Esophagus muscularis mucosa (tissue), 4 donors: ENCODE measurements around the gene TCERG1L. TPM values are rescaled to one million over a fixed set of nuclear protein-coding genes. Genes with fewer than 3 reads are reported as not detected.

ENCODE experiments used
- DNase-seq: peaks from one replicate; pipeline ENCODE4 v3.0.0-alpha.2; 2017; ENCODE audit errors: extremely low spot score
- H3K27ac ChIP-seq, 4 donors: fragments of 200-600 bp; sonication (generic); replicated peaks in 1 of 4; 1 replicate in 3 of 4; 2 replicates in 1 of 4; pipeline ENCODE4 v1.5.1; 2016 to 2019; ENCODE audit warnings: mild to moderate bottlenecking in 1 of 4
- H3K27me3 ChIP-seq, 4 donors: fragments of 200-600 bp; sonication (generic); one replicate each; pipeline versions ENCODE4 v1.5.1 to v1.6.0; 2016 to 2019
- H3K36me3 ChIP-seq, 4 donors: fragments of 200-600 bp; sonication (generic); one replicate each; pipeline ENCODE4 v1.5.1; 2016 to 2019
- H3K4me1 ChIP-seq, 4 donors: fragments of 200-600 bp; sonication (generic); one replicate each; pipeline ENCODE4 v1.5.1; 2016 to 2019
- H3K4me3 ChIP-seq, 4 donors: fragments of 200-600 bp; sonication (generic); 1 replicate in 2 of 4; 2 replicates in 2 of 4; pipeline ENCODE4 v1.5.1; 2016 to 2019; ENCODE audit warnings: mild to moderate bottlenecking in 4 of 4, moderate library complexity in 1 of 4
- H3K9me3 ChIP-seq, 4 donors: fragments of 200-600 bp; sonication (generic); 1 replicate in 3 of 4; 2 replicates in 1 of 4; pipeline ENCODE4 v1.5.1; 2016 to 2019
- CTCF ChIP-seq, 3 experiments: fragments of 200-600 bp in 2 of 3; fragments of 450-650 bp in 1 of 3; sonication (generic) in 2 of 3; IDR thresholded peaks; one replicate each; pipeline ENCODE4 v1.5.1; 2017 to 2019; ENCODE audit warnings: antibody characterized with exemption in 3 of 3, mild to moderate bottlenecking in 2 of 3, moderate library complexity in 1 of 3
- EP300 ChIP-seq: sonication (generic); formaldehyde crosslinking; IDR thresholded peaks from one replicate; pipeline ENCODE4 v1.6.1; 2017; ENCODE audit warnings: antibody characterized with exemption
- POLR2A ChIP-seq: fragments of 450-650 bp; IDR thresholded peaks from one replicate; pipeline ENCODE4 v1.6.1; 2017; ENCODE audit warnings: antibody characterized with exemption, moderate library complexity, mild to moderate bottlenecking, low read depth
- POLR2AphosphoS5 ChIP-seq, 2 donors: sonication (generic); formaldehyde crosslinking; IDR thresholded peaks; one replicate each; pipeline ENCODE4 v1.6.1; 2017; ENCODE audit warnings: antibody characterized with exemption in 2 of 2
- WGBS: methylation state at CpG from one replicate; pipeline ENCODE4 v1.1.5; 2018; 5-methylcytosine and 5-hydroxymethylcytosine counted together
- intact Hi-C: fragments of 100-400 bp; cut with DNase I; formaldehyde crosslinking; loops from one replicate; pipeline ENCODE4 v1.15.1; 2023
- total RNA-seq, 4 donors: library from RNA; depleted of rRNA; stranded (reverse); fragments of >200 nt; gene quantifications; one replicate each; pipeline versions ENCODE4 v1.1.0 to v1.2.1, GENCODE V29; 2016

The TCERG1L gene
- total RNA-seq, 4 donors from 2014 or later = not detected

- Histone ChIP-seq H3K4me3 (no peak overlapping the region), H3K27ac (no peak overlapping the region), H3K4me1 (no peaks in the 10 kb centered on the region), H3K27me3 (peaks cover 0 to 4% (median 0%) of the 10 kb centered on the region in 4 donors), H3K9me3 (peaks cover 0 to 8% (median 2%) of the 10 kb centered on the region in 4 donors), H3K36me3 (no peaks in the 10 kb centered on the region)
- WGBS = 90% methylated on average over 7 of the region's 15 CpGs
- intact Hi-C loops = no loop called here
- no peak for DNase-seq
- TF ChIP-seq CTCF (IDR thresholded peaks at IDR 0.05) (no peak), POLR2AphosphoS5 (IDR thresholded peaks at IDR 0.05) (no peak), POLR2A (no peak), EP300 (no peak)
Observed at GRCh38 chr10:131230641-131231322, 80.7 kb downstream of the TCERG1L start.

- H3K4me1 ChIP-seq = no peaks in the 10 kb centered on the region
- 93% methylated on average over 16 of the region's 17 CpGs for WGBS
- TF ChIP-seq EP300 (no peak), POLR2AphosphoS5 (IDR thresholded peaks at IDR 0.05) (no peak), POLR2A (no peak), CTCF (IDR thresholded peaks at IDR 0.05) (no peak)
Observed at GRCh38 chr10:131230166-131230565, 81.4 kb downstream of the TCERG1L start.

GRCh38 chr10:131227163-131227740 is 84.3 kb downstream of the TCERG1L start:
- no peaks in the 10 kb centered on the region for H3K36me3 ChIP-seq
- no peak for DNase-seq
- 92% methylated on average over 12 of the region's 16 CpGs for WGBS
- intact Hi-C loops = no loop called here
- H3K27ac ChIP-seq = no peak overlapping the region
- TF ChIP-seq EP300 (no peak), POLR2A (no peak), CTCF (IDR thresholded peaks at IDR 0.05) (no peak)
- peaks cover 0 to 20% (median 0%) of the 10 kb centered on the region in 4 donors for H3K27me3 ChIP-seq
- H3K4me3 ChIP-seq = no peak overlapping the region
- H3K4me1 ChIP-seq = no peaks in the 10 kb centered on the region
- H3K9me3 ChIP-seq = peaks cover 0 to 8% (median 2%) of the 10 kb centered on the region in 4 donors

More at GRCh38 chr10:131230166-131230565, 81.4 kb downstream of the TCERG1L start:
- Histone ChIP-seq H3K36me3 (no peaks in the 10 kb centered on the region), H3K27ac (no peak overlapping the region), H3K9me3 (peaks cover 0 to 8% (median 2%) of the 10 kb centered on the region in 4 donors), H3K4me3 (no peak overlapping the region), H3K27me3 (peaks cover 0 to 4% (median 0%) of the 10 kb centered on the region in 4 donors)
- DNase-seq = no peak
- intact Hi-C loops = no loop called here

GRCh38 chr10:131226446-131227162 is 84.9 kb downstream of the TCERG1L start:
- 77% methylated on average over 17 of the region's 18 CpGs for WGBS
- intact Hi-C loops = no loop called here

More at GRCh38 chr10:131226446-131227162, 84.9 kb downstream of the TCERG1L start:
- Histone ChIP-seq H3K27ac (no peak overlapping the region), H3K4me1 (no peaks in the 10 kb centered on the region), H3K36me3 (no peaks in the 10 kb centered on the region), H3K4me3 (no peak overlapping the region), H3K27me3 (peaks cover 0 to 20% (median 0%) of the 10 kb centered on the region in 4 donors), H3K9me3 (peaks cover 0 to 8% (median 2%) of the 10 kb centered on the region in 4 donors)
- DNase-seq = no peak
- TF ChIP-seq CTCF (IDR thresholded peaks at IDR 0.05) (no peak), POLR2AphosphoS5 (IDR thresholded peaks at IDR 0.05) (no peak), EP300 (no peak), POLR2A (no peak)
